Measurements from ENCODE around the gene SH3BP1.
"Not testable (repeated sequence)": the region's sequence is repeated elsewhere in the genome, so short reads cannot be mapped to it uniquely, and the experiment has no call there.

Gene SH3BP1, protein sequence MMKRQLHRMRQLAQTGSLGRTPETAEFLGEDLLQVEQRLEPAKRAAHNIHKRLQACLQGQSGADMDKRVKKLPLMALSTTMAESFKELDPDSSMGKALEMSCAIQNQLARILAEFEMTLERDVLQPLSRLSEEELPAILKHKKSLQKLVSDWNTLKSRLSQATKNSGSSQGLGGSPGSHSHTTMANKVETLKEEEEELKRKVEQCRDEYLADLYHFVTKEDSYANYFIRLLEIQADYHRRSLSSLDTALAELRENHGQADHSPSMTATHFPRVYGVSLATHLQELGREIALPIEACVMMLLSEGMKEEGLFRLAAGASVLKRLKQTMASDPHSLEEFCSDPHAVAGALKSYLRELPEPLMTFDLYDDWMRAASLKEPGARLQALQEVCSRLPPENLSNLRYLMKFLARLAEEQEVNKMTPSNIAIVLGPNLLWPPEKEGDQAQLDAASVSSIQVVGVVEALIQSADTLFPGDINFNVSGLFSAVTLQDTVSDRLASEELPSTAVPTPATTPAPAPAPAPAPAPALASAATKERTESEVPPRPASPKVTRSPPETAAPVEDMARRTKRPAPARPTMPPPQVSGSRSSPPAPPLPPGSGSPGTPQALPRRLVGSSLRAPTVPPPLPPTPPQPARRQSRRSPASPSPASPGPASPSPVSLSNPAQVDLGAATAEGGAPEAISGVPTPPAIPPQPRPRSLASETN

DNA sequence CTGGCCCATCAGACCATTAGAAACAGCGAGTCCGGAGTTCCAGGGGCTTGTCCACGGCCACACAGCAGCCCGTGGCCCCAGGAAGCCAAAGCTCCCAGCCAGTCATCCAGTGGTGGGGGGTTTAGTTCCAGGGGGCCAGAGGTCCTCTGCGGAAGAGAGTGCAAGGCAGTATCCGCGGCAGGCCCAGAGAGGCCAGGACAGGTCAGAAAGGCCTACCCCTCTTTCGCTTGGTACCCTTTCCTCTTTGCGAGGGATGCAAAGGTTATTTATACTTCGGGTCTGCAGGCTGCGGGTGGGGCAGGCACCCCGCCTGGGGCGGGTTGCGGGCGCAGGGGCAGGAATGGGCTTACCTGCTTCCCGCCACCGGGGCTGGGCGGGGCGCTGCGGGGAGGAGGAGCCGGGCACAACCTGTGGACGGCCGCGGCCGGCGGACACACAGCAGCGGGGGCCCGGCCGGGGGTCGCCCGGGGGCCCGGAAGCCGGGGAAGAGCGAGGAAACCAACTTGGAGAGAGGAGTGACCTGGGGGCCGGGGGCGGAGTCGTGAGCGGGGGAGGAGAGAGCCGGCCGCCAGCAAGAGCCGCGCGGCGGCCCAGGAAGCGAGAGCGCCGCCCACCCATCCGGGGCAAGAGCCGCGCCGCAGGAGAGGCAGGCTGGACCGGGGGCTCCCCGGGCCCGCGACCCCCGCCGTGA lies at the start of gene SH3BP1:
SH3BP1 (plus strand) TSS at position 600 of the 691 bp plus-strand sequence. CDS start 119 bp downstream, outside the sequence.
- DNase-seq (ENCODE audit: low spot score): no peak

DNA sequence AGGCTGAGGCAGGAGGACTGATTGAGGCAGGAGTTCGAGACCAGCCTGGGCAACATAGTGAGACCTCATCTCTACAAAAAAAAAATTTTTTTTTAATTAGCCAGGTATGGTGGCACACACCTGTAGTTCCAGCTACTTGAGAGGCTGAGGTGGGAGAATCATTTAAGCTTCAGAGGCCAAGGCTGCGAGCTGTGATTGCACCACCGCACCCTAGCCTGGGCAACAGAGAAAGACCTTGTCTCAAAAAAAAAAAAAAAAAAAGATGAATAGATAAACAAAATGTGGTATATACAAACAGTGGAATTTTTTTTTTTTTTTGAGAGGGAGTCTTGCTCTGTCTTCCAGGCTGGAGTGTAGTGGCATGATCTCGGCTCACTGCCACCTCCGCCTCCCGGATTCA lies 48.4 kb upstream of the SH3BP1 start:
- not testable (repeated sequence) for DNase-seq (ENCODE audit: low spot score)

DNA sequence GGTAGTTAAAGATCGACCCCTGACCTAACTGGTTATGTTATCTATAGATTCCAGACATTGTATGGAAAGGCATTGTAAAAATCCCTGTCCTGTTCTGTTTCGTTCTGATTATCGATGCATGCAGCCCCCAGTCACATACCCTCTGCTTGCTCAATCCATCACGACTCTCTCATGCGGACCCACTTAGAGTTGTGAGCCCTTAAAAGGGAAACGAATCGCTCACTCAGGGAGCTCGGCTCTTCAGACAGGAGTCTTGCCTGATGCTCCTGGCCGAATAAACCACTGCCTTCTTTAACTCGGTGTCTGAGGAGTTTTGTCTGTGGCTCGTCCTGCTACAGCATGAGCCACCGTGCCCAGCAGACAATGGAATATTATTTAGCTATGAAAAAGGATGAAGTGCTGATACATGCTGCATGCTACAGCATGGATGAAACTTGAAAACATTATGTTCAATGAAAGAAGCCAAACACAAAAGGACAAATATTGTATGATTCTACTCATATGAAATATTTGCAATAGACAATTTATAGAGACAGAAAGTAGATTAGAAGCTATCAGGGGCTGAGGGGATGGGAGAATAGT lies 47.6 kb upstream of the SH3BP1 start:
- no peak for DNase-seq (ENCODE audit: low spot score)

DNA sequence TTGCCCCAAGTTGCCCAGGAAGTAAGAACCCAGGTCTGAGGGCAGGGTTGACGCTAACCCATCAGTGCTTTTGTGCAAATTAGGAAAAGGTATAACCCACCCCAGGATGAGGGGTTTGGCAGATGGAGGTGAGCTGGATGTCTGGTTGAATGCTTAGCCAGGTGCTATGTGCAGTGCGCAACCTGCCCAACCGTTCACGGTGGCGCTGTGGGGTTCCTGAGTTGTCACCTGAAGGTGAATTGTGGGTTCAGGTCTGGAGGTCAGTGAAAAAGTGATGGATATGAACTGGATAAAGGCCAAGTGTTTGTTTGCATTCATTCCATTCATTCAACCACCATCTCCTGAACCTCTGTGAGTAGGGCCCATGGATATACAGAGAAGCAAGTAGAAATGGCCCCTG lies 45.2 kb upstream of the SH3BP1 start:
- no peak for DNase-seq (ENCODE audit: low spot score)

DNA sequence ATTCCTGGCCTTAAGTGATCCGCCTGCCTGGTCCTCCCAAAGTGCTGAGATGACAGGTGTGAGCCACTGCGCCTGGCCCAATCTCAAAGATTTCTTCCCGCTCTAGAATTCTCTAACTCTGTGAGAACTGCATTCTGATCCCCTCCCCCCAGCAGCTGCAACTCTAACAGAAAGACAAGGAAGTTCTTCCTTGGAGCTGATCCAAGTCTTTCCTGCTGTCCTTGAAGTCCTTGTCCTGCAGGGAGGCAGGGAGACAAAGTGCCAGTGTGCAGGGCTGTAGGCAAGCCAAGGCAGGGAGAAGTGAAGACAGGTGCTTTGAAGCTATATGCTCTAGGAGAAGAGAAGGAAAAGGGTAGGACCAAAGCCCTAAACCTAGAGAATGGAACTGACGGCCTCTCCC lies 40.3 kb upstream of the SH3BP1 start:
- no peak for DNase-seq (ENCODE audit: low spot score)

DNA sequence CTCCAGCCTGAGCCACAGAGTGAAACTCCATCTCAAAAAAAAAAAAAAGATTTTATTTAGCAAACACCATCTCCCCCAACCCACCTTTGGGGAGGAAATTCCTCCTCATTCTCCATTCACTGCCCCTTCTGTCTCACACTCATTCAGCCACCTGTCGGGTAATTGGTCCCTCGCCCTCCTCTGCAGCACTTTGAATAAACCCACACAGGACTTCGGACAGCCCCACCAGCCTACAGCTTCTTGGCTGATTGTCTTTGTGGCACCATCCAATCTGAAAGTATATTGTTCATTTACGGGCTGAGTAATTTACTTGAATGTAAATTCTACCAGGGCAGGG lies 38.3 kb upstream of the SH3BP1 start:
- DNase-seq (ENCODE audit: low spot score): no peak

DNA sequence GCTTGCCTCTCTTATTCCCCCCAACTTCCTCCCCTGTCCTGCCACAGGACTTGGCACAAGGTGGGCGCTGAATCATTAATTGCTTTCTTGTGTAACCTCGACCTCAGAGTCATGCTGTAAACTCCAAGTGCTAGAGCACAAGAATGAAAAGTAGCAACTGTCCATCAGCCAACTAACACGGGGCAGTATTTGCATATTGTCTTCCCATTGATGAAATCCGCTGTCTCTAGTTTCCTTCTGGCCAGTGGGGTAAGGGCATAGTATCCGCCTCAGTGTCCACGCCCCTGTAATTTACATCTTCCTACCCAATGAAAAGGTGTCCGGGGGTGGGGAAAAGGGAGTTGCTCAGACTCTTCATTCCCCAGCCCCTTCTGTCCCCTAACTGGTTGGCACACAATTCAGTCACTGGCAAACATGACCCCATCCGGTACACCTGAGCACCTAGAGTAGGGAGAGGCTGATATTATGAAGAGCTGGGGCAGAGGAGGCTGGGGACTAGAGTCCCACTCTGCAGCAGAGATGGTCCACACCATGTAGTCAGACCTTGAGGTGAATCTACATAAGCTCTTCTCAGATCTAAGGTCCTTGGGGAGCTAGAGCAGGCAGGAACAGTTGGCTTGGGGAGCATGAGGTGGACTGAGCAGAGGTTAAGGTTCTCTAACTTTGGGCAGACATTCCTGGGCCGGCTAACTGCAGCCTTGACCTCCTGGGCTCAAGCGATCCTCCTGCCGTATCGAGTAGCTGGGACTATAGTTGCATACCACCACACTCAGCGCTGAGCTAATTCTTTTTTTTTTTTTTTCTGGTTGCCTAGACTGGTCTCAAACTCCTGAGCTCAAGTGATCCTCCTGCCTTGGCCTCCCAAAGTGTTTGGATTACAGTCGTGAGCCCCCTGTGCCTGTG lies 37.7 kb upstream of the SH3BP1 start:
- no peak for DNase-seq (ENCODE audit: low spot score)

DNA sequence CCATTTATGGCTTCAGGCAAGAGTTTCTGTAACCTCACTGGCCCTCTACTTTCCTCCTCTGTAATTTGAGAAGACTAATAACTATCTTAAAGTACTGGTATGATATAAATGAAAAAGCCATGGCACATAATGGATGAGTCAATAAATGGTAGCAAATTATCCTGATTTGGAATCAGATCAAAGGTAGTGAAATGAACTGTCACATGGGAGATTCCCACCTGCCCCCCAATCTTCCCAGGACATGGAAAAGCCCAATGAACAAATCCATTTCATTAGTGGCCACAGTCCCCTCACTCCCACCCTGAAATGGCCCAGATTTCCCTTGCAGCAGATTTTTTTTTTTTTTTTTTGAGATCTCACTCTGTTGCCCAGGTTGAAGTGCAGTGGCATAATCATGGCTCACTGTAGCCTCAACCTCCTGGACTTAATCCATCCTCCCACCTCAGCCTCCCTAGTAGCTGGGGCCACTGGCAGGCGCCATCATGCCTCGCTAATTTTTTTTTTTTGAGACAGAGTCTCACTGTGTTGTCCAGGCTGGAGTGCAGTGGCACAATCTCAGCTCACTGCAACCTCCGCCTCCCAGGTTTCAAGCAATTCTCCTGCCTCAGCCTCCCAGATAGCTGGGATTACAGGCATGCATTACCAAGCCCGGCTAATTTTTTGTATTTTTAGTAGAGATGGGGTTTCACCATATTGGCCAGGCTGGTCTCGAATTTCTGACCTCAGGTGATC lies 36.8 kb upstream of the SH3BP1 start:
- not testable (repeated sequence) for DNase-seq (ENCODE audit: low spot score)

DNA sequence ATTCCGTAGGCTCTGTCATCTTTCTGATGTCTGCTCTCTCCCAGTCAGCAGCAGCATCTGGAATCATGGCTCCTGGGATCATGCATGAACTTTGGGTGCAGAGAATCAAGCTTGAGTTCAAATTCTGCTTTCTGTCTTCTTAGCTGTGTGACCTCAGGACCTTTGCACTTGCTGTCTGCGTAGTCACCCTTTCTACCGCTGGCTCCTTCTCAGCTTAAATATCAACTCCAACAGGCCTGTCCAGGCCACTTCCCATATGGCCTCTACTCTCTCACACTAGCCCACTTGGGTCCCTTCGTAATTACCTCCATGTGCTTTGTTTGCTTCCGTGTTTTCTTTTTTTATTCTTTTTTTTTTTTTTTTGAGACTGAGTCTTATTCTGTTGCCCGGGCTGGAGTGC lies 35.4 kb upstream of the SH3BP1 start:
- no peak for DNase-seq (ENCODE audit: low spot score)

DNA sequence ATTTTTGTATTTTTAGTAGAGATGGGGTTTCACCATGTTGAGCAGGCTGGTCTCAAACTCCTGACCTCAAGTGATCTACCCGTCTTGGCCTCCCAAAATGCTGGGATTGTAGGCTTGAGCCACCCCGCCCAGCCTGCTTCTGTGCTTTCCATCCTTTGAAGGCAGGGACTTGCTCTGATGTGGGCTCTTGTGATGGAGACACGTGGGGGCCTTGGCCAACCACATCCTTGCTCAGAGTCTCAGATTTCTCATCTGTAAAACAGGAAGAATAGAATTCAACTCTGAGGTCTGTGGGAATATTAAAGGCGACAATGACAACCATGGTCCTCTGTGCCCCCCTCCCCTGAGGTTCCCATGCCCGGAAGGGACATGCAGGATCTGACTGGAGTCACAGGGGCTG lies 34.6 kb upstream of the SH3BP1 start:
- DNase-seq (ENCODE audit: low spot score): no peak

DNA sequence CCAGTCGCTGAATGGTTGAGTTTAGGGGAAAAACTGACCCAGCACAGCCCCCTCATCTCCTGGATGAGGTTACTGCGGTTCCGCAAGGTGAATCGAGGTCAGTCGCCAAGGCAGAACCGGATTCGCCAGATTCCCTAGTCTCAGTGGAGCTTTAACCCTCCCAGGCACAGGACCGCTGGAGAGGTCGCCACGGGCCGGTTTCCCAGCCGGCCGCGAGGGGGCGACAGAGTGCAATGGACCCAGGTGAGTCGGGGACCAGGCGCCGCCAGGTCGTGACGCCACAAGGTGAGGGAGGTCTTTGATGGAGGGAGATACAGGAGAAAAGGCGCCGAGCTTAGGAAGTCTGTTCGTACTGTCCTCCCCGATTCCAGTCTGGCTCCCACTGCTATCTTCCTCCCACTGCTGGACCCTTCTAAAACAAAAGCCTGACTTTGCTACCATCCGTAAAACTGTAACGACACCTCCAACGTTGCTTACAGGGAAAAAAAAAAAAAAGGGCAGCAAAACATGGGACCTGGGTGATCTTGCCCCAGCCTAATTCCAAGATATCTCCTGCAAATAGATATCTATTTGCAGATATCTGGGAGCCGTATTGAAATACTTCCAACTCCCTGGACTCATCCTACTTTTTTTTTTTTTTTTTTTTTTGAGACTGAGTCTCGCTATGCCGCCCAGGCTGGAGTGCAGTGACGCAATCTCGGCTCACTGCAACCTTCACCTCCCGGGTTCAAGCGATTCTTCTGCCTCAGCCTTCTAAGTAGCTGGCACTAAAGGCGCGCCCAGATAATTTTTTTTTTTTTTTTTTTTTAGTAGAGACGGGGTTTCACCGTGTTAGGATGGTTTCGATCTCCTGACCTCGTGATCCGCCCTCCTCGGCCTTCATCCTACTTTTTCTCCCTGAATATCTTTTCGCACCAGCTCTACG lies 32.2 kb upstream of the SH3BP1 start:
- DNase-seq (ENCODE audit: low spot score): peak; percentile 86

DNA sequence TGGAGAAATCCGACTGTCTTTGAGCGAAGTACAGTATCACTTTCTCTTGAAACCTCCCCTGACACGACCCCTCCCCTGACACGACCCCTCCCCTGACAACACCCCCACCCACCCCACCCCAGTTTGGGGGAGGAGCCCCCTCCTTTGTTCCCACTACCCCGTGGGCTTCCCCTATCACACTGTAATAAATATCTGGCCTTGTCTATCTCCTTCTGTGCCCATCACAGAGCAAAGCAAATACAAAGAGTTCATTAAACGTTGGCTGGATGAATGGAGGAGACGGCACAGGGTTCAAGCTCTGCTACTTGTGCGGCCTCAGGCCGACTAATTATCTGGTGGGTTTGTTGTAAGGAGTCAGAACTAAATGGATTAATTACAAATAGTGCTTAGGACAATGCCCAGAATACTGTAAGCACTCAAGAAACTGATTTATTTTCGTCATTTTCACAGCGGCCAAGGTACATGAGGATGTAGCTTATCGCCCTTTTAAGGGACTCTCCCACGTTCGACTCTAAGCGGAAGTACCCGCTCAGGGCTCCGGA lies 31.5 kb upstream of the SH3BP1 start:
- DNase-seq (ENCODE audit: low spot score): no peak

DNA sequence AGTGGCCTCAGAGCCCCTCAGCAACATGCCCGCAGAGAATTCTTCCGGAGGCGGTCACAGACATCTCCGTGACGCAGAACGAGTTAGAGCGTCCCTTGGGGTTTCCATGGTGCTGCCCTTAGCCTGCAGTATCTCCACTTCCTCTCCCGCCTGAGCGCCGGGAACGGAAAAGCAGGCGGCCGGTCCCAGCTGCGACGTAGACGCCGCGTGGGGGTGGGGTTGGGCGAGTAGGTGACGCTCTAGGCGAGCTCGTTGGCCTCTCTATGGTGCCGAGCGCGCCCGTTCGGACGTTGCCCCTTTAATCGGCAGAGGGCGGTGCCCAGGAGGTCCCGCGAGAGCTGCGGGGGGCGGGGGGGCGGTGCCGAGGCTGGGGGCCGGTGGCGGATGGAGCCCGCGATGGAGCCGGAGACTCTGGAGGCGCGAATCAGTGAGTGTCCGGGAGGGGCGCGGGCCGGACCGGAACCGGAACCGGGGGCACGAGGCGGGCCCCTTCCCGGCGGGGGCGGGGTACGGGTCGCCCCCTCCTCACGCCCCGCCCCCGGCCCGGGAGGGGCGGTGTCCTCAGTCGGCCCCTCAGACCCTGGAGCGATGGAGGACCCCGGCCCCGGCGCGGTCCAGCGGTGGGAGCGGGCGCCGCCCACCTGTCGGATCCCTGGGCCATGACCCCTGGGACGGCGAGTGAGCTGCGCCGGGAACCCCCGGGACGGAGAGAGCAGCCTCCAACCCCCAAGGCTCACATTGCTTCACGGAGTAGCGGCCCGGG lies 30.8 kb upstream of the SH3BP1 start, which contains the start of gene GGA1:
GGA1 (plus strand) TSS at position 358 of the 763 bp plus-strand sequence; CDS start at position 385, 27 bp downstream.
- peak; percentile 97 for DNase-seq (ENCODE audit: low spot score)

DNA sequence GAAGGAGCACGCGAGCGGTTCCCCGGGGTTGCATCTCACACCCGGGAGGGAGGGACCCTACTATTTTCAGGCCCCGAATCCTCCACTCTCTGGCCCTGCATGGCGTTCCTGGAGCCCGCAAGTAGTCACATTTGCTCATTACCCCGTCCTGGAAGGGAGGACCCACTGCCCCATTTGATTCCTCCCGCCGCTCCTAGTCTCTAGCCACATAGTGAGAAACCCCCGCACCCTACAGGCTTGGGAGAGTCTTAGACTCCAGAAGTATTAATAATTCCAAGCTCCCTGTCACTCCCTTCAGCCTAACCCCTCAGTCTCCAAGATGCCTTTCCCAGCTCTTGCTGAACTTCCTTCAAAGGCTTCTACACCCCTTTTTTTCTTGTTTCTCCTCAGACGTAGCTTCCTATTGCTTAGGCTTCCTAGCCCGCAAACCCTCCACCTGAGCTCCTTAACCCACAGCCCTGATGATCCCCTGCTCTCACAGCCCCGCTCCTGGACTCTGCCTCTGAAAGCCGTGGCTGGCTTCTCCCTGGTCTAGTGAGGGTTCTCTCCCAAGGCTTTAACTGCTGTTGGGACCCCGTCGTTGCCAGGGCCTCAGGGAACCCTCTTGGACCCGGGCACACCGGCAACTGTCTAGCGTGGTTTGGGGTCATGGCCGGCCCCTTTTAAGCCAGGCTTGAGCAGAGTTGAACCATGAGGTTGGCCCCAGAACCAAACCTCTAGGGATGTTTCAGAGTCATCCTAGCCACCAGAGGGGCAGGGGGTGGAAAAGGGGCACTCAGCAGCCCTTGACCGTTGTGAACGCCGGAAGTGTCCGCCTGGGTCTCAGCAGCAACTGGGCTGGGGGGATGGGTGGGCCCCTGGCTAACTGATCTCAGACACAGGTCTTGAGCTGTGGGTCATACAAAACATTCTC lies 30.0 kb upstream of the SH3BP1 start:
- DNase-seq (ENCODE audit: low spot score): no peak

DNA sequence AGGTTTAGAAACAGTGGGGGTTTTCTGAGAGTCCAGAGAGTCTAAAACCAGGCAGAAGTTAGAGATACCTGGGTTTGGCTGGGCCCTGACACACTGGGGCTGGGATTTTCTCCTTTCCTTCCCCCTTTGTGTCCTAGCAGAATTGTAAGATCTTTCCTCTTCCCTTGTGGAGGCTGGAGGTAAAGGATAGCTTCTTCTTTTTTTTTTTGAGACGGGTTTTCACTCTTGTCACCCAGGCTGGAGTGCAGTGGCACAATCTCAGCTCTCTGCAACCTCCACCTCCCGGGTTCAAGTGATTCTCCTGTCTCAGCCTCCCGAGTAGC lies 29.4 kb upstream of the SH3BP1 start:
- not testable (repeated sequence) for DNase-seq (ENCODE audit: low spot score)

DNA sequence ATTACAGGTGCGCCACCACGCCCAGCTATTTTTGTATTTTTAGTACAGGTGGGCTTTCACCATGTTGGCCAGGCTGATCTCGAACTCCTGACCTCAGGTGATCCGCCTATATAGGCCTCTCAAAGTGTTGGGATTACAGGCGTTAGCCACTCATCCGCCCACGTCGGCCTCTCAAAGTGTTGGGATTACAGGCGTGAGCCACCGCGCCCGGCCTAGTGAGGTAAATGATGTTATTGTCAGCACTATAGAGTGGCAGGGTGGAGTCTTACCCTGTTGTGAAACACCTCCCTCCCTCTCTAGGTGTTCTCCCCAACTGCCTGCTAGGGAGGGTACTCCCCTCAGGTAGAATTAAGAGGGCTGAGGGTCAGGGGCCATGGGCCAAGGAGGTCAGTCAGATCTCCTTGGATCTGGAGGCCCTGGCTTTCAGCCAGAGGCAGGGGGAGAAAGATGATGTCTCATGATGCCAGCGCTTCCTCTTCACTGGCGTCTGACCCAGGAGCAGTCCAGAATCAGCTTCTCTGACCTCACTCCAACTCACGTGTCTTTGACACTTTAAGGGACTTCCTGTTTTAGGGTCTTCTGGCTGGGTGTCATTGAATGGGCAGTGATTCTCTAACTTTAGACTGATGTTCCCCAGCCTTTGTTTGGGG lies 28.9 kb upstream of the SH3BP1 start:
- DNase-seq (ENCODE audit: low spot score): no peak

DNA sequence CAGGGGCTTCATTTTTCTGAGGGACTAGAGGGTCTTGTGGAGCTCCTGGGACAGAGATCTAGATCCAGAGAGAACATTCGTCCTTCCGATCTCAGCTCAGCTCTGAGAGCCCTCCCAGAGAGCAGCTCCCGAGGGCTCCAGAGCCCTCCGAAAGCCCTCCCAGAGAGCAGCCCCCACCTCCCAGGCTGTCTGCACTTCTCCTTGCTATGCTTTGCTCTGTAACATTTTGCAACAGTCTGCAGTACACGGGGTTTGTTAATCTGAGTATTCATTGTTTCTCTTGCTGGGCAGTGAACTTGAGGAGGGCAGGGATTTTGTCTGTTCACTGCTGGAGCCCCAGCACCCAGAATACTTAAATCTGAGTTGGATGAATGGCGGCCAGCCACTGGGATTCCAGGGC lies 28.3 kb upstream of the SH3BP1 start:
- no peak for DNase-seq (ENCODE audit: low spot score)
